ENCODE measurements around the gene CD1C.
"Not testable (repeated sequence)": the region's sequence is repeated elsewhere in the genome, so short reads cannot be mapped to it uniquely, and the experiment has no call there.

CD1C gene

DNA sequence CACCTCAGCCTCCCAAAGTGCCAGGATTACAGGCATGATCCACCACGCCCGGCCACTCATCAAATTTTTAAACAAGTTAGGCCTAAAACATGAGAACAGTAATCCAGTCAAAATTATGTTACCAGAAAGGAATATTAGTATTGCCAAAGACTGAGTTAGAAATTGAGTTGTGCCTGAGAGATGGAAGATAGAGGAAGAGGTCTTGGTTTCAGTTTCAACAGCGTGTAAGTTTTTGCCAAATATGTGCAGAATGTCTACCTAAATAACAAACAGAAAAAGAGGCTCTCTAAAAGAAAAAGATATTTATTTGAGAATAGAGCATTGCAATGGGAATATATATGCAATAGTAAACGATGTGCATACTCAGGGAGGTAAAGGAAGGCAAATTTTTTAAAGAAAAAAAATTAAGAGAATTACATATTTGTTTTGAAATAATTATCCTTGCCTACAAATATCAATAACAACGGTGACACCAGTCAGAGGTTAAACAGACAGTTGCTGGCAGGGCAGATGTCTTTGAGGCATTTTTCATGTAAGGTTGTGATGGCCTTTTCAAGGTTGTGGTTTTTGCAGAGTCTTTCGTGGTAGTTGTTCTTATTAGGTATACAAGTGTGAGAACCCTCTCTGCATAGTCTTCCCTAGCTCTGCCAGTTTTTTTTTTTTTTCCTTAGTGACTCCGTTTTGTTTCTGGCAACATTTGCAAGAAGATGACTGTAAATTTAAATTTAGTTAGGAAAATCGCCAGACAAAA, 43.9 kb downstream of the CD1C start:
- H3K79me2 ChIP-seq (ENCODE audit: insufficient read depth, low read length), result peaks cover 65% of the 10 kb centered on the region
- H3K4me2 ChIP-seq (ENCODE audit: insufficient read depth, low read length), result peak overlapping the region; percentile 66
- H3K9ac ChIP-seq (ENCODE audit: low read depth, low read length), result peak overlapping the region; percentile 80
- H3K27ac ChIP-seq (ENCODE audit: low read length), result peak overlapping the region; percentile 100
- peaks cover 60% of the 10 kb centered on the region for H3K4me1 ChIP-seq (ENCODE audit: insufficient read depth, low read length)
- H3K9me3 ChIP-seq (ENCODE audit: insufficient read depth, low read length, severe bottlenecking), result peaks cover 3% of the 10 kb centered on the region
- peak overlapping the region; percentile 49 to 66; a peak in 3 of 4 replicates for H3K4me3 ChIP-seq (ENCODE audit: low read depth in 1 of 2, low read length in 2 of 2)
- H3K36me3 ChIP-seq (ENCODE audit: insufficient read depth, low read length), result peaks cover 22% of the 10 kb centered on the region
- no peak overlapping the region for H2AFZ ChIP-seq (ENCODE audit: low read depth, low read length)
- H4K20me1 ChIP-seq (ENCODE audit: insufficient read depth, low read length), result no peaks in the 10 kb centered on the region
- TF ChIP-seq EZH2 (IDR thresholded peaks at IDR 0.05; ENCODE audit: borderline replicate concordance, low read depth, low read length, severe bottlenecking) (no peak), CTCF (IDR thresholded peaks at IDR 0.05; ENCODE audit: borderline replicate concordance, extremely low read depth, low read length, poor library complexity, severe bottlenecking) (no peak)
- no peaks in the 10 kb centered on the region for H3K27me3 ChIP-seq (ENCODE audit: insufficient read depth, low read length, poor library complexity)
- DNase-seq, result peak; percentile 85
- peak; percentile 59 for ATAC-seq (ENCODE audit: insufficient read depth, low read depth)

DNA sequence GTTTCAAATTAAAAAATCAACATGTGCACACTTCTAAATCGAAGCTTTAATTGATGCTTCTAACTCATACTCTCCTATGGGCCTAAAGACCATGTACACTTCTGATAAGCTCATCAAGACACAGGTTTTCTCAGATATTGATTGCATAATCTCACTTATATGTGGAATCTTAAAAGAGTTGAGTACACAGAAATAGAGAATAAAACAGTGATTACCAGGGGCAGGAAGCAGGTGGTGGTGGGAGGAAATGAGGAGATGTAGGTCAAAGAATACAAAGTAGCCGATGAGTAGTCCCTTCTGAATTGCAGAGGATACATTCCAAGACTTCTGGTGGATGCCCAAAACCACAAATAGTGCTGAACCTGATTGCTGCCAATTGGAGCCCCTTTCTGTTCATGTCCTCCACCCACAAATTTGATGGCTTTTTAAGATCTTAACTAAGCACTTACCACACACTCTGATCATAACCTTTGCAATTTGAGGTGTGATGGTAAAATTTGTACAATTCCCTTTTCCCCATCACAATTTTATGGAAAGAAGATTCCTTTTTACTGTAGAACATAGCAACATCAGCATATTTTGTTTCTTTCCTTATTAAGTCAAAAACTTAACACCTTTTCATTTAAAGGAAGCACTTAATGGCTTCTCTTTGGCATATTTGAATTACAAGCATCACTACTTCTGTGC, 44.9 kb downstream of the CD1C start:
- Histone ChIP-seq H3K9ac (ENCODE audit: low read depth, low read length) (peak overlapping the region; percentile 80), H3K4me1 (ENCODE audit: insufficient read depth, low read length) (peaks cover 50% of the 10 kb centered on the region), H4K20me1 (ENCODE audit: insufficient read depth, low read length) (no peaks in the 10 kb centered on the region), H3K4me2 (ENCODE audit: insufficient read depth, low read length) (peak overlapping the region; percentile 66), H3K27ac (ENCODE audit: low read length) (peak overlapping the region; percentile 100), H3K9me3 (ENCODE audit: insufficient read depth, low read length, severe bottlenecking) (peaks cover 6% of the 10 kb centered on the region), H3K79me2 (ENCODE audit: insufficient read depth, low read length) (peaks cover 55% of the 10 kb centered on the region), H3K27me3 (ENCODE audit: insufficient read depth, low read length, poor library complexity) (no peaks in the 10 kb centered on the region), H2AFZ (ENCODE audit: low read depth, low read length) (no peak overlapping the region), H3K4me3 (ENCODE audit: low read depth in 1 of 2, low read length in 2 of 2) (peak overlapping the region in 1 of 2 experiments; percentile 48; a peak in 2 of 4 replicates), H3K36me3 (ENCODE audit: insufficient read depth, low read length) (peaks cover 11% of the 10 kb centered on the region)
- ATAC-seq (ENCODE audit: insufficient read depth, low read depth), result peak; percentile 27
- DNase-seq, result peak; percentile 78
- no peak for TF ChIP-seq EZH2 (IDR thresholded peaks at IDR 0.05; ENCODE audit: borderline replicate concordance, low read depth, low read length, severe bottlenecking)
- TF ChIP-seq CTCF (IDR thresholded peaks at IDR 0.05; ENCODE audit: borderline replicate concordance, extremely low read depth, low read length, poor library complexity, severe bottlenecking), result no peak

DNA sequence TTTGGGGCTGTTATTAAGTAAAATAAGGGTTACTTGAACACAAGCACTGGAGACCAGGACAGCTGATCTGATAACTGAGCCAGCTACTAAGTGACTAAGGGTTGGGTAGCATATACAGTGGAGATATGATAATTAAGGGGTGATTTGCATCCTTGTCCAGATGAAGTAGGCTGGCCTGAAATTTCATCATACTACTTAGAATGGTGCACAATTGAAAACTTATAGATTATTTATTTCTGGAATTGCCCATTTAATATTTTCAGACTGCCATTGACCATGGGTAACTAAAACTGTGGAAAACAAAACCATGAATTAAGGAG, 45.5 kb downstream of the CD1C start:
- Histone ChIP-seq H3K79me2 (ENCODE audit: insufficient read depth, low read length) (peaks cover 50% of the 10 kb centered on the region), H3K27ac (ENCODE audit: low read length) (peak overlapping the region; percentile 100), H3K4me1 (ENCODE audit: insufficient read depth, low read length) (peaks cover 50% of the 10 kb centered on the region), H3K36me3 (ENCODE audit: insufficient read depth, low read length) (peaks cover 6% of the 10 kb centered on the region; the same call in 1 of the 2 replicates), H3K4me3 (ENCODE audit: low read depth in 1 of 2, low read length in 2 of 2) (peak overlapping the region in 1 of 2 experiments; percentile 48; a peak in 1 of 4 replicates), H3K4me2 (ENCODE audit: insufficient read depth, low read length) (peak overlapping the region; percentile 66), H3K27me3 (ENCODE audit: insufficient read depth, low read length, poor library complexity) (no peaks in the 10 kb centered on the region), H4K20me1 (ENCODE audit: insufficient read depth, low read length) (no peaks in the 10 kb centered on the region), H2AFZ (ENCODE audit: low read depth, low read length) (no peak overlapping the region), H3K9me3 (ENCODE audit: insufficient read depth, low read length, severe bottlenecking) (peaks cover 6% of the 10 kb centered on the region), H3K9ac (ENCODE audit: low read depth, low read length) (peak overlapping the region; percentile 80)
- TF ChIP-seq EZH2 (IDR thresholded peaks at IDR 0.05; ENCODE audit: borderline replicate concordance, low read depth, low read length, severe bottlenecking) (no peak), CTCF (IDR thresholded peaks at IDR 0.05; ENCODE audit: borderline replicate concordance, extremely low read depth, low read length, poor library complexity, severe bottlenecking) (no peak)
- ATAC-seq (ENCODE audit: insufficient read depth, low read depth), result no peak
- no peak for DNase-seq

- H4K20me1 ChIP-seq (ENCODE audit: insufficient read depth, low read length); ATAC-seq (ENCODE audit: insufficient read depth, low read depth); H3K36me3 ChIP-seq (ENCODE audit: insufficient read depth, low read length); H3K4me2 ChIP-seq (ENCODE audit: insufficient read depth, low read length); H3K27me3 ChIP-seq (ENCODE audit: insufficient read depth, low read length, poor library complexity); H3K4me3 ChIP-seq (ENCODE audit: low read depth in 1 of 2, low read length in 2 of 2); H2AFZ ChIP-seq (ENCODE audit: low read depth, low read length): not testable (repeated sequence)
- Histone ChIP-seq H3K79me2 (ENCODE audit: insufficient read depth, low read length) (peaks cover 37% of the 10 kb centered on the region), H3K9me3 (ENCODE audit: insufficient read depth, low read length, severe bottlenecking) (peaks cover 13% of the 10 kb centered on the region), H3K4me1 (ENCODE audit: insufficient read depth, low read length) (peaks cover 52% of the 10 kb centered on the region), H3K27ac (ENCODE audit: low read length) (peak overlapping the region; percentile 100), H3K9ac (ENCODE audit: low read depth, low read length) (peak overlapping the region; percentile 80; the same call in 1 of the 2 replicates)
- peak; percentile 83 for DNase-seq
These were observed 46.7 kb downstream of the CD1C start for GRCh38 chr1:158336413-158336812.
